HCT116 (cell line): ENCODE results near the gene TRAPPC1. TPM values are rescaled to one million over a fixed set of nuclear protein-coding genes. Genes with fewer than 3 reads are reported as not detected.

ENCODE experiments used
- ATAC-seq: fragments of 200-7000 bp; cut with Tn5 transposase; 2 replicates; pipeline ENCODE4 v1.9.1; 2020; ENCODE audit warnings: mild to moderate bottlenecking, moderate library complexity
- BruUV-seq: library from RNA; stranded (reverse); fragments of 400-500 nt; replicated peaks from 2 replicates; lab custom pipeline; 2021; lab: Mats Ljungman, UMichigan
- CTCF ChIA-PET: fragments of 300-600 bp; sonication (Branson Sonifier 250); formaldehyde crosslinking; loops from one replicate; lab custom pipeline; 2021; ENCODE audit warnings: antibody characterized with exemption; lab: Charles Lee
- POLR2A ChIA-PET: fragments of 300-600, 350-600 bp; sonication (Branson Sonifier 250); formaldehyde crosslinking; loops from one replicate; lab custom pipeline; 2021; ENCODE audit warnings: antibody characterized with exemption; lab: Charles Lee
- RAD21 ChIA-PET, 2 experiments: fragments of 300-600 bp; sonication (Branson Sonifier 250); formaldehyde crosslinking; loops; one replicate each; lab custom pipeline; 2023; ENCODE audit warnings: low total read pairs in 2 of 2; ENCODE audit not compliant: uncharacterized antibody in 2 of 2, unreplicated experiment in 2 of 2, low non-redundant PET in 1 of 2; lab: Charles Lee
- DNase-seq: peaks from one replicate; pipeline ENCODE4 v3.0.0-alpha.2; 2010; ENCODE audit warnings: low read depth, low spot score
- H2AFZ ChIP-seq: fragments of 200-600 bp; shearing (Covaris generic), sonication (generic); 2 replicates; pipeline ENCODE4 v1.6.1; 2017; ENCODE audit warnings: low read depth, mixed run types, mixed read lengths, antibody characterized with exemption, low read length; ENCODE audit not compliant: poor library complexity, severe bottlenecking
- H3K27ac ChIP-seq: 2 replicates; pipeline ENCODE4 v1.5.1; 2012; ENCODE audit warnings: low read depth, low read length
- H3K27me3 ChIP-seq: fragments of 200-600 bp; sonication (generic); 2 replicates; pipeline ENCODE4 v1.6.1; 2016; ENCODE audit warnings: mixed run types, low read length, mixed read lengths; ENCODE audit not compliant: insufficient read depth
- H3K36me3 ChIP-seq, 2 experiments: fragments of 200-500 bp in 1 of 2; fragments of 200-600 bp in 1 of 2; sonication (Bioruptor generic) in 1 of 2; sonication (generic) in 1 of 2; 2 replicates each; pipeline versions ENCODE4 v1.5.1 to v1.6.1; 2014 to 2016; ENCODE audit warnings: low read length in 2 of 2, inconsistent platforms in 1 of 2, mixed read lengths in 1 of 2, mixed run types in 1 of 2; ENCODE audit not compliant: insufficient read depth in 2 of 2, control insufficient read depth in 1 of 2
- H3K4me1 ChIP-seq, 2 experiments: fragments of 200-600 bp in 1 of 2; sonication (generic) in 1 of 2; 2 replicates each; pipeline versions ENCODE4 v1.5.1 to v1.6.1; 2012 to 2017; ENCODE audit warnings: low read length in 2 of 2, inconsistent platforms in 1 of 2, mild to moderate bottlenecking in 1 of 2, mixed read lengths in 1 of 2, mixed run types in 1 of 2, moderate library complexity in 1 of 2; ENCODE audit not compliant: insufficient read depth in 2 of 2, control insufficient read depth in 1 of 2
- H3K4me2 ChIP-seq: fragments of 200-600 bp; sonication (generic); 2 replicates; pipeline ENCODE4 v1.6.1; 2017; ENCODE audit warnings: mixed run types, low read length, mixed read lengths
- H3K4me3 ChIP-seq, 2 experiments: fragments of 200-600 bp in 1 of 2; sonication (generic) in 1 of 2; replicated peaks in 1 of 2; 2 replicates each; pipeline ENCODE4 v1.5.1; 2011 to 2016; ENCODE audit warnings: low read length in 2 of 2, control low read depth in 1 of 2, low read depth in 1 of 2, mild to moderate bottlenecking in 1 of 2, mixed read lengths in 1 of 2, mixed run types in 1 of 2
- H3K79me2 ChIP-seq: fragments of 200-600 bp; sonication (generic); 2 replicates; pipeline ENCODE4 v1.6.1; 2017; ENCODE audit warnings: mild to moderate bottlenecking, mixed run types, low read length, moderate library complexity, mixed read lengths; ENCODE audit not compliant: insufficient read depth
- H3K9ac ChIP-seq: fragments of 200-600 bp; sonication (generic); 2 replicates; pipeline ENCODE4 v1.6.1; 2016; ENCODE audit warnings: low read length, mixed read lengths
- H3K9me2 ChIP-seq: fragments of 200-600 bp; sonication (generic), shearing (Covaris generic); 2 replicates; pipeline ENCODE4 v1.6.1; 2017; ENCODE audit warnings: mixed run types, mild to moderate bottlenecking, moderate library complexity; ENCODE audit not compliant: insufficient read depth
- H3K9me3 ChIP-seq, 2 experiments: fragments of 200-500 bp in 1 of 2; fragments of 200-600 bp in 1 of 2; sonication (Bioruptor generic) in 1 of 2; sonication (generic) in 1 of 2; 2 replicates each; pipeline ENCODE4 v1.6.1; 2014 to 2017; ENCODE audit warnings: low read length in 2 of 2, mixed read lengths in 2 of 2, inconsistent platforms in 1 of 2, low read depth in 1 of 2, mild to moderate bottlenecking in 1 of 2, mixed run types in 1 of 2, moderate library complexity in 1 of 2; ENCODE audit not compliant: control insufficient read depth in 1 of 2, insufficient read depth in 1 of 2
- H4K20me1 ChIP-seq: fragments of 200-600 bp; sonication (generic), shearing (Covaris generic); 2 replicates; pipeline ENCODE4 v1.6.1; 2017; ENCODE audit warnings: mixed run types, mild to moderate bottlenecking, moderate library complexity; ENCODE audit not compliant: insufficient read depth
- CEBPB ChIP-seq: IDR thresholded peaks from 2 replicates; pipeline ENCODE4 v1.6.1; 2012; ENCODE audit warnings: low read depth
- CTCF ChIP-seq, 3 experiments: fragments of 200-600 bp in 1 of 3; sonication (generic) in 1 of 3; IDR thresholded peaks in 2 of 3; conservative IDR thresholded peaks in 1 of 3; 2 replicates each; pipeline ENCODE4 v1.5.1; 2012 to 2017; ENCODE audit warnings: low read depth in 2 of 3, low read length in 2 of 3, antibody characterized with exemption in 1 of 3, borderline replicate concordance in 1 of 3, control low read depth in 1 of 3, mild to moderate bottlenecking in 1 of 3, mixed read lengths in 1 of 3, mixed run types in 1 of 3, moderate library complexity in 1 of 3; ENCODE audit not compliant: insufficient read depth in 1 of 3
- FOSL1 ChIP-seq: IDR thresholded peaks from 2 replicates; pipeline ENCODE4 v1.6.1; 2012; ENCODE audit warnings: low read depth
- RAD21 ChIP-seq: IDR thresholded peaks from 2 replicates; pipeline ENCODE4 v1.6.1; 2012; ENCODE audit warnings: low read depth, mild to moderate bottlenecking
- REST ChIP-seq: IDR thresholded peaks from 2 replicates; pipeline ENCODE4 v1.6.1; 2012; ENCODE audit warnings: low read depth
- SIN3A ChIP-seq: IDR thresholded peaks from 2 replicates; pipeline ENCODE4 v1.6.1; 2012; ENCODE audit warnings: low read depth
- YY1 ChIP-seq: IDR thresholded peaks from 2 replicates; pipeline ENCODE4 v1.6.1; 2011; ENCODE audit warnings: low read length, low read depth, moderate library complexity, mild to moderate bottlenecking; ENCODE audit not compliant: insufficient replicate concordance; ENCODE audit errors: extremely low read depth
- intact Hi-C: fragments of 100-400 bp; cut with micrococcal nuclease; formaldehyde crosslinking; loops from 2 replicates; pipeline ENCODE4 v1.10.0; 2022
- total RNA-seq: library from RNA; stranded (reverse); gene quantifications from one replicate; pipeline ENCODE4 v1.2.1, GENCODE V29; 2021; ENCODE audit not compliant: unreplicated experiment

Gene TRAPPC1
- total RNA-seq, 1 experiment from 2014 or later = 123 TPM

DNA sequence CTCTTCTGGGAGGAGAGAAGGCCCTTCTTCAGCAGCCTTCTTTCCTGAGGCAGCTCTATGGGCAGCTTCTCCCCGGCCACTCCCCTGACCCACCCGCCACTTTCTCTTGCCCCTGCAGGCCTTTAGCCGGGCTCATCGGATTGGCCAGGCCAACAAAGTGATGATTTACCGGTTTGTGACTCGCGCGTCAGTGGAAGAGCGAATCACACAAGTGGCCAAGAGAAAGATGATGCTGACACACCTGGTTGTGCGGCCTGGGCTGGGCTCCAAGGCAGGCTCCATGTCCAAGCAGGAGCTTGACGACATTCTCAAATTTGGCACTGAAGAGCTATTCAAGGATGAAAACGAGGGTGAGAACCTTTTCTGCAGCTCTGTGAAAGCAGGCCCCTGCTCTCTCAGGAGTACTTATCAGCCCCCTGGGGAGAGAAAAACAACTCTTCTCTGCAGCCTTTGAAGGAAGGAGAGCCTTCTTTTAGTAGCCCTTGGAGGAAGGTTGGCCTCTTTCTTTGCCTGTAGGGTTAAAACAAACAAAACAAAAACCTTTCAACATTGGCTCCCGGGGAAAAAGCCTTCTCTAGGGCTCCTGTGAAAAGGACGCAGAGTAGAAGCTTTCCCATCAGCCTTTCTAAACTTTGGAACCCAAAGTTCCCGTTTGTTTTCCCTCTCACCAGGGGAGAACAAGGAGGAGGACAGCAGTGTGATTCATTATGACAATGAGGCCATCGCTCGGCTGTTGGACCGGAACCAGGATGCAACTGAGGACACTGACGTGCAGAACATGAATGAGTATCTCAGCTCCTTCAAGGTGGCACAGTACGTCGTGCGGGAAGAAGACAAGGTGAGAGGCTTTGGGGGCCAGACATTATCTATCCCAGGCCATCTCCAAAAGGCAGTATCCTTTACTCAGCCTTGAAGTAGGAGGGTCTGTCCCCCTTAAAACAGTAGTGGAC, 28.3 kb downstream of the TRAPPC1 start:
- H2AFZ ChIP-seq = no peak overlapping the region
- RAD21 ChIA-PET = no interaction called here
- no peak overlapping the region for H3K9ac ChIP-seq
- H3K4me3 ChIP-seq = no peak overlapping the region
- no peak for TF ChIP-seq YY1
- no peaks in the 10 kb centered on the region for H4K20me1 ChIP-seq
- intact Hi-C loops = no loop called here
- no peak for ATAC-seq
- BruUV-seq = TSS peak; percentile 27
- no peak overlapping the region for H3K27ac ChIP-seq
- H3K36me3 ChIP-seq = peaks cover 32 to 56% of the 10 kb centered on the region in 2 experiments; a peak in 3 of 4 replicates
- POLR2A ChIA-PET = no interaction called here
- no peaks in the 10 kb centered on the region for H3K4me1 ChIP-seq
- no peaks in the 10 kb centered on the region for H3K9me2 ChIP-seq
- H3K79me2 ChIP-seq = no peaks in the 10 kb centered on the region
- CTCF ChIA-PET = no interaction called here
- no peaks in the 10 kb centered on the region for H3K9me3 ChIP-seq
- H3K4me2 ChIP-seq = no peak overlapping the region
- DNase-seq = no peak
- H3K27me3 ChIP-seq = no peaks in the 10 kb centered on the region

DNA sequence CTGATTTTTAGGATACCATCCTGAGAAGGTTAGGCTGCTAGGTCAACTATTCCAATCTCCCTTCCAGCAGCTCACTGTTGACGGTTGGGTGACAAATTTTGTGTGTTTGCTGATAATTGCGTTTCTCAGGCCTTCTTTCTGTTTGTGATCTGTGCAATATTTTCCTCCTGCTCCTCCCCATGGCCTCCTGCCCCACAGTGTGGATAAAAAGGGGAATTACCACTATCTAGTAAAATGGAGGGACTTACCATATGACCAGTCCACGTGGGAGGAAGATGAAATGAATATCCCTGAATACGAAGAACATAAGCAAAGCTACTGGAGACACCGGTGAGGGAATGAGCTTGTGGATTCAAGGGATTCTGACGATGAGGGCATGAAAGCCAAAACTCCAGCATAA, 34.0 kb downstream of the TRAPPC1 start:
- H3K4me1 ChIP-seq = no peaks in the 10 kb centered on the region; a peak in 1 of 4 replicates
- H3K4me3 ChIP-seq = no peak overlapping the region
- DNase-seq = no peak
- no peak overlapping the region for H3K9ac ChIP-seq
- no peaks in the 10 kb centered on the region for H3K79me2 ChIP-seq
- no peaks in the 10 kb centered on the region for H3K9me2 ChIP-seq
- H3K27me3 ChIP-seq = no peaks in the 10 kb centered on the region
- peak; percentile 64 for ATAC-seq
- H3K4me2 ChIP-seq = no peak overlapping the region
- H3K27ac ChIP-seq = no peak overlapping the region
- H3K36me3 ChIP-seq = peaks cover 31 to 51% of the 10 kb centered on the region in 2 experiments; a peak in 3 of 4 replicates
- H4K20me1 ChIP-seq = no peaks in the 10 kb centered on the region
- H2AFZ ChIP-seq = no peak overlapping the region
- intact Hi-C loops = loop anchor here (1.0 to 5.0 kb wide), 2 partner anchors 35 to 75 kb away; no protein-coding TSS in a partner anchor
- TF ChIP-seq RAD21 = peak; percentile 77
- no peak for TF ChIP-seq FOSL1
- no peak for TF ChIP-seq REST
- TF ChIP-seq CEBPB = no peak
- peak; percentile 34 to 69 (median 59); a peak in 4 of 6 replicates for TF ChIP-seq CTCF (IDR thresholded peaks at IDR 0.05 in 2 of 3, conservative IDR thresholded peaks at IDR 0.05 in 1 of 3; ENCODE audit: borderline replicate concordance in 1 of 3, insufficient read depth in 1 of 3, low read depth in 2 of 3, low read length in 2 of 3)
- no peak for TF ChIP-seq SIN3A
- CTCF ChIA-PET = interaction anchor here (0.6 to 1.3 kb wide), 3 partner anchors 35 to 159 kb away, joined by 3 to 4 read pairs (median 3); partner anchors contain the start of gene KDM6B
- no TSS peak for BruUV-seq
- RAD21 ChIA-PET = no interaction called here
- POLR2A ChIA-PET = no interaction called here
- H3K9me3 ChIP-seq = no peaks in the 10 kb centered on the region
